H1 (cell line): ENCODE results near the gene KRTAP10-4.

Source experiments
- ATF3 ChIP-seq: IDR thresholded peaks from 2 replicates; pipeline ENCODE4 v1.6.1; 2011; ENCODE audit warnings: low read depth, mild to moderate bottlenecking, low read length; ENCODE audit not compliant: insufficient read depth
- BCL11A ChIP-seq, 2 experiments: IDR thresholded peaks; one replicate each; pipeline ENCODE4 v1.6.1; 2011; ENCODE audit warnings: low read depth in 2 of 2, low read length in 2 of 2, mild to moderate bottlenecking in 2 of 2
- CTCF ChIP-seq, 3 experiments: IDR thresholded peaks; 1 replicate in 2 of 3; 2 replicates in 1 of 3; pipeline versions ENCODE4 v1.5.1 to v1.6.1; 2011; ENCODE audit warnings: low read length in 3 of 3, mild to moderate bottlenecking in 3 of 3, inconsistent platforms in 2 of 3, low read depth in 1 of 3, moderate library complexity in 1 of 3; ENCODE audit not compliant: insufficient read depth in 1 of 3; ENCODE audit errors: control extremely low read depth in 1 of 3
- MAFK ChIP-seq: IDR thresholded peaks from 2 replicates; pipeline ENCODE4 v1.6.1; 2012; ENCODE audit warnings: low read depth, mild to moderate bottlenecking, improper control_type of control experiment, low read length
- POLR2A ChIP-seq, 2 experiments: IDR thresholded peaks; 1 replicate in 1 of 2; 2 replicates in 1 of 2; pipeline ENCODE4 v1.6.1; 2011; ENCODE audit warnings: low read depth in 2 of 2, low read length in 2 of 2, mild to moderate bottlenecking in 2 of 2; ENCODE audit errors: control extremely low read depth in 1 of 2
- POLR2AphosphoS5 ChIP-seq: IDR thresholded peaks from 2 replicates; pipeline ENCODE4 v1.6.1; 2011; ENCODE audit warnings: low read depth, low read length
- RAD21 ChIP-seq, 2 experiments: IDR thresholded peaks in 1 of 2; conservative IDR thresholded peaks in 1 of 2; 2 replicates each; pipeline ENCODE4 v1.6.1; 2011; ENCODE audit warnings: low read depth in 2 of 2, low read length in 2 of 2, improper control_type of control experiment in 1 of 2, inconsistent platforms in 1 of 2, mild to moderate bottlenecking in 1 of 2, moderate library complexity in 1 of 2
- SAP30 ChIP-seq: fragments of 300-600 bp; sonication (generic); IDR thresholded peaks from 2 replicates; pipeline ENCODE4 v1.7.1; 2012; ENCODE audit warnings: low read length, moderate library complexity, mild to moderate bottlenecking, inconsistent platforms; ENCODE audit not compliant: insufficient read depth, insufficient replicate concordance
- SIN3A ChIP-seq, 2 experiments: IDR thresholded peaks in 1 of 2; conservative IDR thresholded peaks in 1 of 2; 2 replicates each; pipeline ENCODE4 v1.6.1; 2011 to 2012; ENCODE audit warnings: low read length in 2 of 2, improper control_type of control experiment in 1 of 2, low read depth in 1 of 2, mild to moderate bottlenecking in 1 of 2
- SP4 ChIP-seq: IDR thresholded peaks from 2 replicates; pipeline ENCODE4 v1.6.1; 2012; ENCODE audit warnings: low read length, inconsistent platforms
- TAF1 ChIP-seq: IDR thresholded peaks from 2 replicates; pipeline ENCODE4 v1.6.1; 2011; ENCODE audit warnings: mild to moderate bottlenecking, low read depth, low read length
- TBP ChIP-seq: IDR thresholded peaks from 2 replicates; pipeline ENCODE4 v1.6.1; 2011; ENCODE audit warnings: low read depth, low read length, improper control_type of control experiment
- TF ChIP-seq, protein P1 (sequence below): IDR thresholded peaks from 2 replicates; pipeline ENCODE4 v1.6.1; 2012; ENCODE audit warnings: low read length, inconsistent platforms
- TF ChIP-seq, protein P2 (sequence below): IDR thresholded peaks from 2 replicates; pipeline ENCODE4 v1.6.1; 2012; ENCODE audit warnings: inconsistent platforms

- TF ChIP-seq TAF1 (no peak), SP4 (no peak), SIN3A (conservative IDR thresholded peaks at IDR 0.05 in 1 of 2, IDR thresholded peaks at IDR 0.05 in 1 of 2; ENCODE audit: low read depth in 1 of 2, low read length in 2 of 2) (no peak), CTCF (IDR thresholded peaks at IDR 0.05; ENCODE audit: control extremely low read depth in 1 of 3, insufficient read depth in 1 of 3, low read depth in 1 of 3, low read length in 3 of 3) (no peak), MAFK (no peak), BCL11A (IDR thresholded peaks at IDR 0.05; ENCODE audit: low read depth in 2 of 2, low read length in 2 of 2) (no peak), RAD21 (IDR thresholded peaks at IDR 0.05 in 1 of 2, conservative IDR thresholded peaks at IDR 0.05 in 1 of 2; ENCODE audit: low read depth in 2 of 2, low read length in 2 of 2) (no peak), TBP (no peak), ATF3 (no peak), POLR2AphosphoS5 (no peak), SAP30 (no peak), POLR2A (IDR thresholded peaks at IDR 0.05; ENCODE audit: control extremely low read depth in 1 of 2, low read depth in 2 of 2, low read length in 2 of 2) (no peak)
- TF ChIP-seq, protein P1, sequence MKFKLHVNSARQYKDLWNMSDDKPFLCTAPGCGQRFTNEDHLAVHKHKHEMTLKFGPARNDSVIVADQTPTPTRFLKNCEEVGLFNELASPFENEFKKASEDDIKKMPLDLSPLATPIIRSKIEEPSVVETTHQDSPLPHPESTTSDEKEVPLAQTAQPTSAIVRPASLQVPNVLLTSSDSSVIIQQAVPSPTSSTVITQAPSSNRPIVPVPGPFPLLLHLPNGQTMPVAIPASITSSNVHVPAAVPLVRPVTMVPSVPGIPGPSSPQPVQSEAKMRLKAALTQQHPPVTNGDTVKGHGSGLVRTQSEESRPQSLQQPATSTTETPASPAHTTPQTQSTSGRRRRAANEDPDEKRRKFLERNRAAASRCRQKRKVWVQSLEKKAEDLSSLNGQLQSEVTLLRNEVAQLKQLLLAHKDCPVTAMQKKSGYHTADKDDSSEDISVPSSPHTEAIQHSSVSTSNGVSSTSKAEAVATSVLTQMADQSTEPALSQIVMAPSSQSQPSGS, result no peak
- TF ChIP-seq, protein P2, sequence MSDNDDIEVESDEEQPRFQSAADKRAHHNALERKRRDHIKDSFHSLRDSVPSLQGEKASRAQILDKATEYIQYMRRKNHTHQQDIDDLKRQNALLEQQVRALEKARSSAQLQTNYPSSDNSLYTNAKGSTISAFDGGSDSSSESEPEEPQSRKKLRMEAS, result no peak
Measured at GRCh38 chr21:44530221-44530902, 43.2 kb upstream of the KRTAP10-4 start.
